ENCODE results near the gene FZR1. TPM values are rescaled to one million over a fixed set of nuclear protein-coding genes. Genes with fewer than 3 reads are reported as not detected.

The FZR1 gene
- total and polyA plus RNA-seq, 2 of the 4 experiments (the other 2 are of a cell fraction) = 21.5 to 47.8 TPM

- CTCF ChIA-PET = no interaction called here
- intact Hi-C loops (cut with micrococcal nuclease) = loop anchor here (5.0 kb wide), 1 partner anchor 167 kb away; no protein-coding TSS in a partner anchor
- H3K36me3 ChIP-seq (ENCODE audit: control insufficient read depth, insufficient read depth, low read length) = no peaks in the 10 kb centered on the region
Measured at GRCh38 chr19:3474010-3474409, 32.1 kb upstream of the FZR1 start.

More at GRCh38 chr19:3474010-3474409, 32.1 kb upstream of the FZR1 start:
- Histone ChIP-seq H4K20me1 (ENCODE audit: insufficient read depth, low read length) (peaks cover 4% of the 10 kb centered on the region), H3K27ac (ENCODE audit: insufficient read depth, low read length) (no peak overlapping the region), H3K14ac (replicated peaks; ENCODE audit: low read depth, low read length) (no peak overlapping the region), H2AFZ (replicated peaks; ENCODE audit: low read length, poor library complexity) (no peak overlapping the region), H3K4me2 (ENCODE audit: low read depth, low read length) (no peak overlapping the region), H3K9me3 (ENCODE audit: control insufficient read depth, insufficient read depth, low read length) (no peaks in the 10 kb centered on the region; the same call in 1 of the 2 replicates), H3K4me3 (ENCODE audit: insufficient read depth, low read depth, low read length) (no peak overlapping the region), H2BK5ac (ENCODE audit: low read depth, low read length, poor library complexity, severe bottlenecking) (no peak overlapping the region), H3K9me1 (ENCODE audit: insufficient read depth, low read length) (no peaks in the 10 kb centered on the region), H3K4ac (ENCODE audit: low read depth, low read length) (no peak overlapping the region), H3K9ac (ENCODE audit: low read depth, low read length) (no peak overlapping the region), H2AK9ac (replicated peaks; ENCODE audit: low read depth, low read length, poor library complexity) (no peak overlapping the region), H3K18ac (ENCODE audit: low read depth, low read length) (no peak overlapping the region), H3K79me1 (ENCODE audit: low read depth in 1 of 2, low read length in 2 of 2) (no peaks in the 10 kb centered on the region; a peak in 1 of 4 replicates), H2BK120ac (ENCODE audit: low read depth, low read length) (no peak overlapping the region), H4K91ac (ENCODE audit: insufficient read depth, low read depth, low read length) (no peak overlapping the region), H3K4me1 (ENCODE audit: control insufficient read depth, insufficient read depth, low read length) (no peaks in the 10 kb centered on the region), H3K56ac (ENCODE audit: extremely low read depth, insufficient read depth, low read length) (no peak overlapping the region), H2BK20ac (ENCODE audit: low read depth, low read length) (no peak overlapping the region), H4K5ac (ENCODE audit: low read depth, low read length) (no peak overlapping the region), H4K8ac (ENCODE audit: low read depth in 2 of 2, low read length in 2 of 2) (no peak overlapping the region), H2AK5ac (ENCODE audit: low read depth, low read length) (no peak overlapping the region), H3K23ac (ENCODE audit: low read depth, low read length) (no peak overlapping the region), H3K27me3 (ENCODE audit: control insufficient read depth, insufficient read depth, low read length) (peaks cover 16% of the 10 kb centered on the region), H2BK15ac (ENCODE audit: low read depth, low read length) (no peak overlapping the region)
- TF ChIP-seq ELK1 (IDR thresholded peaks at IDR 0.05; ENCODE audit: borderline replicate concordance, low read depth, low read length) = no peak
- TF ChIP-seq FOS (IDR thresholded peaks at IDR 0.05; ENCODE audit: low read depth, low read length) = no peak
- TF ChIP-seq MAZ (IDR thresholded peaks at IDR 0.05; ENCODE audit: borderline replicate concordance, low read depth, low read length) = no peak
- no peak for TF ChIP-seq MAFK (IDR thresholded peaks at IDR 0.05; ENCODE audit: low read depth, low read length)
- no peak for TF ChIP-seq CHD1 (IDR thresholded peaks at IDR 0.05; ENCODE audit: low read depth, low read length)
- no peak for TF ChIP-seq MXI1 (IDR thresholded peaks at IDR 0.05; ENCODE audit: borderline replicate concordance, low read depth, low read length)
- TF ChIP-seq RCOR1 (IDR thresholded peaks at IDR 0.05; ENCODE audit: insufficient replicate concordance, low read length) = no peak
- no peak for TF ChIP-seq RAD21 (IDR thresholded peaks at IDR 0.05; ENCODE audit: low read length)
- no peak for TF ChIP-seq SMC3 (IDR thresholded peaks at IDR 0.05; ENCODE audit: low read depth, low read length)
- TF ChIP-seq NFE2L2 (IDR thresholded peaks at IDR 0.05; ENCODE audit: low read depth, low read length) = no peak
- TF ChIP-seq CTCF (conservative IDR thresholded peaks at IDR 0.05; ENCODE audit: low read depth, low read length) = no peak
- no peak for TF ChIP-seq BHLHE40 (IDR thresholded peaks at IDR 0.05; ENCODE audit: low read depth, low read length)
- TF ChIP-seq POLR2A (IDR thresholded peaks at IDR 0.05; ENCODE audit: low read depth, low read length) = no peak
- no peak for TF ChIP-seq CEBPB (IDR thresholded peaks at IDR 0.05; ENCODE audit: low read depth, low read length)
- TF ChIP-seq RFX5 (IDR thresholded peaks at IDR 0.05; ENCODE audit: low read depth, low read length) = no peak
- no peak for TF ChIP-seq USF2 (IDR thresholded peaks at IDR 0.05; ENCODE audit: low read depth, low read length)
- dilution Hi-C loops (cut with HindIII; ENCODE audit: low sequenced_read_pairs, unreplicated experiment) (no loop called here), in situ Hi-C loops (cut with MboI; ENCODE audit: low sequenced_read_pairs) (loop anchor here (5.0 kb wide), 1 partner anchor 147 kb away; no protein-coding TSS in a partner anchor)
- DNase-seq (no peak), ATAC-seq (ENCODE audit: low read depth) (no peak)
- no TSS peak for BruUV-seq (replicated peaks)
- no CpG with 5 or more reads among the region's 8 CpGs for WGBS, 2 experiments (ENCODE audit: extremely low coverage in 2 of 2, insufficient read length in 1 of 2)
- POLR2A ChIA-PET (ENCODE audit: unreplicated experiment) = no interaction called here

Data from IMR-90 (cell line).